HCT116 (cell line): ENCODE measurements around the gene YLPM1. TPM values are rescaled to one million over a fixed set of nuclear protein-coding genes. Genes with fewer than 3 reads are reported as not detected.

ENCODE experiments used
- ATAC-seq: fragments of 200-7000 bp; cut with Tn5 transposase; 2 replicates; pipeline ENCODE4 v1.9.1; 2020; ENCODE audit warnings: mild to moderate bottlenecking, moderate library complexity
- BruUV-seq: library from RNA; stranded (reverse); fragments of 400-500 nt; replicated peaks from 2 replicates; lab custom pipeline; 2021; lab: Mats Ljungman, UMichigan
- CTCF ChIA-PET: fragments of 300-600 bp; sonication (Branson Sonifier 250); formaldehyde crosslinking; loops from one replicate; lab custom pipeline; 2021; ENCODE audit warnings: antibody characterized with exemption; lab: Charles Lee
- POLR2A ChIA-PET: fragments of 300-600, 350-600 bp; sonication (Branson Sonifier 250); formaldehyde crosslinking; loops from one replicate; lab custom pipeline; 2021; ENCODE audit warnings: antibody characterized with exemption; lab: Charles Lee
- RAD21 ChIA-PET, 2 experiments: fragments of 300-600 bp; sonication (Branson Sonifier 250); formaldehyde crosslinking; loops; one replicate each; lab custom pipeline; 2023; ENCODE audit warnings: low total read pairs in 2 of 2; ENCODE audit not compliant: uncharacterized antibody in 2 of 2, unreplicated experiment in 2 of 2, low non-redundant PET in 1 of 2; lab: Charles Lee
- DNase-seq: peaks from one replicate; pipeline ENCODE4 v3.0.0-alpha.2; 2010; ENCODE audit warnings: low read depth, low spot score
- H2AFZ ChIP-seq: fragments of 200-600 bp; shearing (Covaris generic), sonication (generic); 2 replicates; pipeline ENCODE4 v1.6.1; 2017; ENCODE audit warnings: low read depth, mixed run types, mixed read lengths, antibody characterized with exemption, low read length; ENCODE audit not compliant: poor library complexity, severe bottlenecking
- H3K27ac ChIP-seq: 2 replicates; pipeline ENCODE4 v1.5.1; 2012; ENCODE audit warnings: low read depth, low read length
- H3K27me3 ChIP-seq: fragments of 200-600 bp; sonication (generic); 2 replicates; pipeline ENCODE4 v1.6.1; 2016; ENCODE audit warnings: mixed run types, low read length, mixed read lengths; ENCODE audit not compliant: insufficient read depth
- H3K36me3 ChIP-seq, 2 experiments: fragments of 200-500 bp in 1 of 2; fragments of 200-600 bp in 1 of 2; sonication (Bioruptor generic) in 1 of 2; sonication (generic) in 1 of 2; 2 replicates each; pipeline versions ENCODE4 v1.5.1 to v1.6.1; 2014 to 2016; ENCODE audit warnings: low read length in 2 of 2, inconsistent platforms in 1 of 2, mixed read lengths in 1 of 2, mixed run types in 1 of 2; ENCODE audit not compliant: insufficient read depth in 2 of 2, control insufficient read depth in 1 of 2
- H3K4me1 ChIP-seq, 2 experiments: fragments of 200-600 bp in 1 of 2; sonication (generic) in 1 of 2; 2 replicates each; pipeline versions ENCODE4 v1.5.1 to v1.6.1; 2012 to 2017; ENCODE audit warnings: low read length in 2 of 2, inconsistent platforms in 1 of 2, mild to moderate bottlenecking in 1 of 2, mixed read lengths in 1 of 2, mixed run types in 1 of 2, moderate library complexity in 1 of 2; ENCODE audit not compliant: insufficient read depth in 2 of 2, control insufficient read depth in 1 of 2
- H3K4me2 ChIP-seq: fragments of 200-600 bp; sonication (generic); 2 replicates; pipeline ENCODE4 v1.6.1; 2017; ENCODE audit warnings: mixed run types, low read length, mixed read lengths
- H3K4me3 ChIP-seq, 2 experiments: fragments of 200-600 bp in 1 of 2; sonication (generic) in 1 of 2; replicated peaks in 1 of 2; 2 replicates each; pipeline ENCODE4 v1.5.1; 2011 to 2016; ENCODE audit warnings: low read length in 2 of 2, control low read depth in 1 of 2, low read depth in 1 of 2, mild to moderate bottlenecking in 1 of 2, mixed read lengths in 1 of 2, mixed run types in 1 of 2
- H3K79me2 ChIP-seq: fragments of 200-600 bp; sonication (generic); 2 replicates; pipeline ENCODE4 v1.6.1; 2017; ENCODE audit warnings: mild to moderate bottlenecking, mixed run types, low read length, moderate library complexity, mixed read lengths; ENCODE audit not compliant: insufficient read depth
- H3K9ac ChIP-seq: fragments of 200-600 bp; sonication (generic); 2 replicates; pipeline ENCODE4 v1.6.1; 2016; ENCODE audit warnings: low read length, mixed read lengths
- H3K9me2 ChIP-seq: fragments of 200-600 bp; sonication (generic), shearing (Covaris generic); 2 replicates; pipeline ENCODE4 v1.6.1; 2017; ENCODE audit warnings: mixed run types, mild to moderate bottlenecking, moderate library complexity; ENCODE audit not compliant: insufficient read depth
- H3K9me3 ChIP-seq, 2 experiments: fragments of 200-500 bp in 1 of 2; fragments of 200-600 bp in 1 of 2; sonication (Bioruptor generic) in 1 of 2; sonication (generic) in 1 of 2; 2 replicates each; pipeline ENCODE4 v1.6.1; 2014 to 2017; ENCODE audit warnings: low read length in 2 of 2, mixed read lengths in 2 of 2, inconsistent platforms in 1 of 2, low read depth in 1 of 2, mild to moderate bottlenecking in 1 of 2, mixed run types in 1 of 2, moderate library complexity in 1 of 2; ENCODE audit not compliant: control insufficient read depth in 1 of 2, insufficient read depth in 1 of 2
- H4K20me1 ChIP-seq: fragments of 200-600 bp; sonication (generic), shearing (Covaris generic); 2 replicates; pipeline ENCODE4 v1.6.1; 2017; ENCODE audit warnings: mixed run types, mild to moderate bottlenecking, moderate library complexity; ENCODE audit not compliant: insufficient read depth
- CBX3 ChIP-seq: IDR thresholded peaks from 2 replicates; pipeline ENCODE4 v1.6.1; 2012; ENCODE audit warnings: low read depth
- POLR2A ChIP-seq: IDR thresholded peaks from 2 replicates; pipeline ENCODE4 v1.7.0; 2011; ENCODE audit warnings: borderline replicate concordance; ENCODE audit not compliant: insufficient read depth, insufficient read length; ENCODE audit errors: extremely low read depth
- RAD21 ChIP-seq: IDR thresholded peaks from 2 replicates; pipeline ENCODE4 v1.6.1; 2012; ENCODE audit warnings: low read depth, mild to moderate bottlenecking
- TCF7L2 ChIP-seq: IDR thresholded peaks from 2 replicates; pipeline ENCODE4 v1.7.0; 2011; ENCODE audit warnings: borderline replicate concordance, inconsistent platforms; ENCODE audit not compliant: insufficient read depth, insufficient read length; ENCODE audit errors: extremely low read depth
- YY1 ChIP-seq: IDR thresholded peaks from 2 replicates; pipeline ENCODE4 v1.6.1; 2011; ENCODE audit warnings: low read length, low read depth, moderate library complexity, mild to moderate bottlenecking; ENCODE audit not compliant: insufficient replicate concordance; ENCODE audit errors: extremely low read depth
- intact Hi-C: fragments of 100-400 bp; cut with micrococcal nuclease; formaldehyde crosslinking; loops from 2 replicates; pipeline ENCODE4 v1.10.0; 2022
- total RNA-seq: library from RNA; stranded (reverse); gene quantifications from one replicate; pipeline ENCODE4 v1.2.1, GENCODE V29; 2021; ENCODE audit not compliant: unreplicated experiment
- TF ChIP-seq, protein P1 (sequence below): IDR thresholded peaks from 2 replicates; pipeline ENCODE4 v1.6.1; 2011; ENCODE audit warnings: mild to moderate bottlenecking, low read length, moderate library complexity; ENCODE audit not compliant: insufficient replicate concordance; ENCODE audit errors: extremely low read depth

YLPM1 gene
- total RNA-seq, 1 experiment from 2014 or later = 55.1 TPM

DNA sequence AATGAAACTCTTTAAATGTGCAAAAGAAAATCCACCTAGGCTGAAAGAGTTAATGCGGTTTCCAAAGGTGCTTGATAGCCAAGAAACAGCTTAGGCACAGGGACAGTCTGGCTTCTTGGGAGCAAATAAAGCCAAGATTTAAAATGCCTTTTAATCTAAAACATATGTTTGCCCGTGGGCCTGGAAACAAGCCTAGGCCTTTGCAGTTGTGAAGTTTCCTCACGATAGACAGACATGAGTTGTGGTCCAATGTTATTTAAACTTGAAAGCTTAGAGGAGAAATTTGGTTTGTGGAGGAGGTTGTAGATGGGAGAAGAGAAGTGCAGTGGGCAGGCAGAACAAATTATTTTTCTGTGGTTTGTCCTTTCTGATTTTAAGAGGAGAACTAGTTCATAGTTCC lies 83.1 kb downstream of the YLPM1 start:
- Histone ChIP-seq H4K20me1 (no peaks in the 10 kb centered on the region), H3K79me2 (no peaks in the 10 kb centered on the region), H3K9me3 (no peaks in the 10 kb centered on the region), H2AFZ (no peak overlapping the region), H3K9me2 (no peaks in the 10 kb centered on the region), H3K36me3 (peaks cover under 1 to 4% of the 10 kb centered on the region in 2 experiments; a peak in 1 of 4 replicates), H3K4me2 (no peak overlapping the region), H3K4me3 (no peak overlapping the region), H3K27ac (no peak overlapping the region), H3K4me1 (no peaks in the 10 kb centered on the region), H3K9ac (no peak overlapping the region), H3K27me3 (no peaks in the 10 kb centered on the region)
- intact Hi-C loops = no loop called here
- TF ChIP-seq RAD21 (no peak), TCF7L2 (no peak), YY1 (no peak), CBX3 (no peak), POLR2A (no peak)
- TF ChIP-seq, protein P1, sequence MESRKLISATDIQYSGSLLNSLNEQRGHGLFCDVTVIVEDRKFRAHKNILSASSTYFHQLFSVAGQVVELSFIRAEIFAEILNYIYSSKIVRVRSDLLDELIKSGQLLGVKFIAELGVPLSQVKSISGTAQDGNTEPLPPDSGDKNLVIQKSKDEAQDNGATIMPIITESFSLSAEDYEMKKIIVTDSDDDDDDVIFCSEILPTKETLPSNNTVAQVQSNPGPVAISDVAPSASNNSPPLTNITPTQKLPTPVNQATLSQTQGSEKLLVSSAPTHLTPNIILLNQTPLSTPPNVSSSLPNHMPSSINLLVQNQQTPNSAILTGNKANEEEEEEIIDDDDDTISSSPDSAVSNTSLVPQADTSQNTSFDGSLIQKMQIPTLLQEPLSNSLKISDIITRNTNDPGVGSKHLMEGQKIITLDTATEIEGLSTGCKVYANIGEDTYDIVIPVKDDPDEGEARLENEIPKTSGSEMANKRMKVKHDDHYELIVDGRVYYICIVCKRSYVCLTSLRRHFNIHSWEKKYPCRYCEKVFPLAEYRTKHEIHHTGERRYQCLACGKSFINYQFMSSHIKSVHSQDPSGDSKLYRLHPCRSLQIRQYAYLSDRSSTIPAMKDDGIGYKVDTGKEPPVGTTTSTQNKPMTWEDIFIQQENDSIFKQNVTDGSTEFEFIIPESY = no peak
- ChIA-PET CTCF (interaction anchor here (2.4 kb wide), 1 partner anchor 15 kb away, joined by 9 read pairs; no protein-coding TSS in a partner anchor), RAD21 (no interaction called here), POLR2A (no interaction called here)
- DNase-seq (no peak), ATAC-seq (no peak)
- BruUV-seq = no TSS peak
